GM21447 (cell line): ENCODE measurements around the gene ANTXRL.
"Not testable (repeated sequence)": the region's sequence is repeated elsewhere in the genome, so short reads cannot be mapped to it uniquely, and the experiment has no call there.

Source experiments
- ATAC-seq: cut with Tn5 transposase; IDR thresholded peaks from one replicate; pipeline ENCODE4 v1.9.1; 2021; ENCODE audit not compliant: unreplicated experiment

The ANTXRL gene

GRCh38 chr10:46254007-46254383, 32.8 kb upstream of the ANTXRL start:
- no peak for ATAC-seq

GRCh38 chr10:46254467-46254866, 32.3 kb upstream of the ANTXRL start:
- no peak for ATAC-seq

- not testable (repeated sequence) for ATAC-seq
Measured at GRCh38 chr10:46255210-46255609, 31.6 kb upstream of the ANTXRL start.

- ATAC-seq = no peak
Measured at GRCh38 chr10:46255801-46256747, 30.7 kb upstream of the ANTXRL start.

- no peak for ATAC-seq
Measured at GRCh38 chr10:46257099-46257498, 29.7 kb upstream of the ANTXRL start.

GRCh38 chr10:46262906-46263560, 23.8 kb upstream of the ANTXRL start:
- not testable (repeated sequence) for ATAC-seq

- ATAC-seq = no peak
Measured at GRCh38 chr10:46263831-46264268, 22.9 kb upstream of the ANTXRL start.

GRCh38 chr10:46264336-46264735, 22.5 kb upstream of the ANTXRL start:
- no peak for ATAC-seq

- ATAC-seq = no peak
Measured at GRCh38 chr10:46264737-46265368, 21.9 kb upstream of the ANTXRL start.

- not testable (repeated sequence) for ATAC-seq
Measured at GRCh38 chr10:46265566-46266305, 21.1 kb upstream of the ANTXRL start.

GRCh38 chr10:46266306-46266985, 20.4 kb upstream of the ANTXRL start:
- no peak for ATAC-seq

- no peak for ATAC-seq
Measured at GRCh38 chr10:46267132-46267985, 19.4 kb upstream of the ANTXRL start.

- ATAC-seq = peak; percentile 80
Measured at GRCh38 chr10:46268076-46268881, 18.5 kb upstream of the ANTXRL start.

- not testable (repeated sequence) for ATAC-seq
Measured at GRCh38 chr10:46269554-46270053, 17.2 kb upstream of the ANTXRL start.

- no peak for ATAC-seq
Measured at GRCh38 chr10:46270086-46270811, 16.5 kb upstream of the ANTXRL start.

GRCh38 chr10:46270963-46271530, 15.8 kb upstream of the ANTXRL start:
- ATAC-seq = not testable (repeated sequence)

GRCh38 chr10:46271795-46272499, 14.8 kb upstream of the ANTXRL start:
- ATAC-seq = not testable (repeated sequence)
